Sigmoid colon (tissue), 7 donors: ENCODE measurements around the gene FER1L5. TPM values are rescaled to one million over a fixed set of nuclear protein-coding genes. Genes with fewer than 3 reads are reported as not detected.
"Not testable (repeated sequence)": the region's sequence is repeated elsewhere in the genome, so short reads cannot be mapped to it uniquely, and the experiment has no call there.

ENCODE experiments used
- DNase-seq: peaks from one replicate; pipeline ENCODE4 v3.0.0-alpha.2; 2019
- H3K27ac ChIP-seq, 4 donors: fragments of 200-600 bp; sonication (generic); one replicate each; pipeline ENCODE4 v1.5.1; 2016 to 2019; ENCODE audit warnings: mild to moderate bottlenecking in 1 of 4
- H3K27me3 ChIP-seq, 3 donors: fragments of 200-600 bp; sonication (generic); one replicate each; pipeline ENCODE4 v1.5.1; 2019; ENCODE audit warnings: mild to moderate bottlenecking in 1 of 3
- H3K36me3 ChIP-seq, 4 donors: fragments of 200-600 bp; sonication (generic); one replicate each; pipeline ENCODE4 v1.5.1; 2016 to 2019
- H3K4me1 ChIP-seq, 4 donors: fragments of 200-600 bp; sonication (generic); one replicate each; pipeline ENCODE4 v1.5.1; 2017 to 2019
- H3K4me3 ChIP-seq, 4 donors: fragments of 200-600 bp; sonication (generic); one replicate each; pipeline ENCODE4 v1.5.1; 2017 to 2019; ENCODE audit warnings: mild to moderate bottlenecking in 2 of 4, moderate library complexity in 1 of 4
- H3K9me3 ChIP-seq, 4 donors: fragments of 200-600 bp in 3 of 4; sonication (generic) in 3 of 4; one replicate each; pipeline versions ENCODE4 v1.5.1 to v1.6.1; 2013 to 2019
- EP300 ChIP-seq, 4 donors: sonication (generic); formaldehyde crosslinking; IDR thresholded peaks; one replicate each; pipeline ENCODE4 v1.6.1; 2017; ENCODE audit warnings: antibody characterized with exemption in 4 of 4
- POLR2A ChIP-seq, 2 donors: fragments of 450-650 bp; IDR thresholded peaks; one replicate each; pipeline ENCODE4 v1.6.1; 2016; ENCODE audit warnings: antibody characterized with exemption in 2 of 2, mild to moderate bottlenecking in 2 of 2, moderate library complexity in 2 of 2
- POLR2AphosphoS5 ChIP-seq, 4 donors: sonication (generic); formaldehyde crosslinking; IDR thresholded peaks; one replicate each; pipeline ENCODE4 v1.6.1; 2017; ENCODE audit warnings: antibody characterized with exemption in 4 of 4
- WGBS, 2 donors: extraction: QIAGEN DNeasy Blood & Tissue Kit; methylation state at CpG; one replicate each; pipeline ENCODE4 v1.1.7; 2013; 5-methylcytosine and 5-hydroxymethylcytosine counted together
- intact Hi-C: fragments of 100-400 bp; cut with DNase I; formaldehyde crosslinking; loops from one replicate; pipeline ENCODE4 v1.15.1; 2023
- polyA plus RNA-seq, 3 donors: library from polyadenylated mRNA; stranded (reverse); fragments of 200-250 nt; gene quantifications; one replicate each; pipeline ENCODE4 v1.2.3, GENCODE V29; 2013
- total RNA-seq, 4 donors: library from RNA; depleted of rRNA; stranded (reverse); fragments of >200 nt; gene quantifications; one replicate each; pipeline ENCODE4 v1.1.0, GENCODE V29; 2016
- TF ChIP-seq, protein P1 (sequence below), 4 experiments: fragments of 450-650 bp in 3 of 4; fragments of 200-600 bp in 1 of 4; IDR thresholded peaks; one replicate each; pipeline ENCODE4 v1.5.1; 2016 to 2019; ENCODE audit warnings: antibody characterized with exemption in 4 of 4, mild to moderate bottlenecking in 3 of 4, moderate library complexity in 2 of 4
- donor health status: healthy with polysubstance abuse.
- donor health status: Bipolar disorder and iron deficiency.
- donor health status: healthy.

FER1L5 gene
- total and polyA plus RNA-seq, 7 donors, result under 0.01 to 0.01 TPM; not detected in 5

DNA sequence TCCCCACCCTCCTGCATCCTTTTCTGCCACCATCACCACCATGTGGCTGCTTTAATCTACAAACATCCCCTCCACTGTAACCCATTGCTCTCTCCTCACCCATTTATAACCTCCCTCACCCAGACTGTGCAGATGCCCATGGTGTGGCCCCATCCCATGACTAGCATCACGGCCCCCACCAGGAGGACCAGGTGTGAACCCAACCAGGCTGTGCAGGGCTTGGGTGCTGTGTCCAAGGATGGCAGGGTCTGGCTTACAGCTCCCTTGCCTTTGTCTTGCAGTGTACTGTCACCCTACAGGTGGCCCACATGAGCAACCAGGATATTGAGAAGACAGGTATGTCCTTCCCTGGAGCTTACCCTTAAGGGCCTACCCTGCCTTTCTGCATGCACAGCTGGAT is 6.8 kb downstream of the FER1L5 start:
- intact Hi-C loops, result no loop called here
- Histone ChIP-seq H3K36me3 (no peaks in the 10 kb centered on the region), H3K27ac (no peak overlapping the region), H3K27me3 (no peaks in the 10 kb centered on the region), H3K9me3 (no peaks in the 10 kb centered on the region), H3K4me1 (no peaks in the 10 kb centered on the region), H3K4me3 (no peak overlapping the region)
- 96 to 97% methylated on average over 1 of the region's 1 CpG for WGBS, 2 donors
- no peak for DNase-seq
- no peak for TF ChIP-seq EP300 (IDR thresholded peaks at IDR 0.05)
- TF ChIP-seq POLR2AphosphoS5 (IDR thresholded peaks at IDR 0.05), result no peak
- no peak for TF ChIP-seq POLR2A (IDR thresholded peaks at IDR 0.05)
- TF ChIP-seq, protein P1, sequence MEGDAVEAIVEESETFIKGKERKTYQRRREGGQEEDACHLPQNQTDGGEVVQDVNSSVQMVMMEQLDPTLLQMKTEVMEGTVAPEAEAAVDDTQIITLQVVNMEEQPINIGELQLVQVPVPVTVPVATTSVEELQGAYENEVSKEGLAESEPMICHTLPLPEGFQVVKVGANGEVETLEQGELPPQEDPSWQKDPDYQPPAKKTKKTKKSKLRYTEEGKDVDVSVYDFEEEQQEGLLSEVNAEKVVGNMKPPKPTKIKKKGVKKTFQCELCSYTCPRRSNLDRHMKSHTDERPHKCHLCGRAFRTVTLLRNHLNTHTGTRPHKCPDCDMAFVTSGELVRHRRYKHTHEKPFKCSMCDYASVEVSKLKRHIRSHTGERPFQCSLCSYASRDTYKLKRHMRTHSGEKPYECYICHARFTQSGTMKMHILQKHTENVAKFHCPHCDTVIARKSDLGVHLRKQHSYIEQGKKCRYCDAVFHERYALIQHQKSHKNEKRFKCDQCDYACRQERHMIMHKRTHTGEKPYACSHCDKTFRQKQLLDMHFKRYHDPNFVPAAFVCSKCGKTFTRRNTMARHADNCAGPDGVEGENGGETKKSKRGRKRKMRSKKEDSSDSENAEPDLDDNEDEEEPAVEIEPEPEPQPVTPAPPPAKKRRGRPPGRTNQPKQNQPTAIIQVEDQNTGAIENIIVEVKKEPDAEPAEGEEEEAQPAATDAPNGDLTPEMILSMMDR (IDR thresholded peaks at IDR 0.05), result no peak

DNA sequence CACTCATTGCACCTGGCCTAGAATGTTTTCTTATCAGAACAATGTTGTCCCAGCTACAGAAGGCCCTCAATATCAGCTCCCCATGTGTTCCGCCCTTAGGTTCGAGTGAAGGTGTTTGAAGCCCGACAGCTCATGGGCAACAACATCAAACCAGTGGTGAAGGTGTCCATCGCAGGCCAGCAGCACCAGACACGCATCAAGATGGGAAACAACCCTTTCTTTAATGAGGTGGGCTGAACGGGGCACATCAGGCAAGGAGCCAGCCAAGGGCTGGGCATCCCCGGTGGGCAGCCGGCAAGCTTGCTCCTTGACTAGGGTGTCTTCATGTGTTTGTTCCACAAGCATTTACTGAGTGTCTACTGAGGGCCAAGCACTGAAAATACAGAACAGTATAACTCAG is 9.2 kb downstream of the FER1L5 start:
- Histone ChIP-seq H3K27me3 (no peaks in the 10 kb centered on the region), H3K27ac (no peak overlapping the region), H3K9me3 (no peaks in the 10 kb centered on the region), H3K4me3 (no peak overlapping the region), H3K4me1 (no peaks in the 10 kb centered on the region), H3K36me3 (no peaks in the 10 kb centered on the region)
- TF ChIP-seq, protein P1 (IDR thresholded peaks at IDR 0.05), result no peak
- TF ChIP-seq POLR2AphosphoS5 (IDR thresholded peaks at IDR 0.05), result no peak
- no peak for TF ChIP-seq EP300 (IDR thresholded peaks at IDR 0.05)
- TF ChIP-seq POLR2A (IDR thresholded peaks at IDR 0.05), result no peak
- intact Hi-C loops, result no loop called here
- 94 to 95% methylated on average over 8 of the region's 8 CpGs for WGBS, 2 donors
- no peak for DNase-seq

DNA sequence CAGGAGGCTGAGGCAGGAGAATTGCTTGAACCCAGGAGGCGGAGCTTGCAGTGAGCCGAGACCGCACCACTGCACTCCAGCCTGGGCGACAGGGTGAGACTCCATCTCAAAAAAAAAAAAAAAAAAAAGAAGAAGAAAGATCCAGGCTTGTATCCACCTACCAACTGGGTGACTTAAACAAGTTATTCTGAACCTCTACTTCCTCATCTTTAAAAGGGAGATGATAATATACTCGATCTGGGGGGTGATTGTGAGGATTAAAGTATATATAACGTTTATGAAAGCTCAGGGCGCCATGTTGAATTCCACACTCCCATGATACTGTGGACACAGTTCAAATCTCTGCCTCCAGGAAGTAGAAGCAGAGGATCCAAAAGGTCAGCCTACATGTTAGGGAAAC is 12.2 kb downstream of the FER1L5 start:
- H3K36me3 ChIP-seq, H3K27me3 ChIP-seq, DNase-seq, H3K27ac ChIP-seq, intact Hi-C loops, H3K9me3 ChIP-seq, H3K4me3 ChIP-seq, H3K4me1 ChIP-seq: not testable (repeated sequence)
- WGBS, 2 donors, result 83 to 91% methylated on average over 7 of the region's 7 CpGs

DNA sequence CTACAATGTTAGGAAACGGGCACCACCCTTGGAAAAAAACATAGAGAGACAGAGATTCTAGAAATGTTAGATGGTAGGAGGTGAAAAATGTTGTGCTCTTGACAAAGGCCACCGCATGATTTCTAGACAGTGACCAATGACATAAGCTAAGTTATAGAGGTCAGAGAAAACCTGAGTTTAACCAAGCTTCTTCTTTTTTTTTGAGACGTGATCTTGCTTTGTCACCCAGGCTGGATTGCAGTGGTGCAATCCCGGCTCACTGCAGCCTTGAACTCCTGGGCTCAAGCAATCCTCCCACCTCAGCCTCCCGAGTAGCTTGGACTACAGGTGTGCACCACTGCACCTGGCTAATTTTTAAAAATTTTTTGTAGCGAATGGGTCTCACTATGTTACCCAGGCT is 13.0 kb downstream of the FER1L5 start:
- no peak overlapping the region for H3K4me3 ChIP-seq

DNA sequence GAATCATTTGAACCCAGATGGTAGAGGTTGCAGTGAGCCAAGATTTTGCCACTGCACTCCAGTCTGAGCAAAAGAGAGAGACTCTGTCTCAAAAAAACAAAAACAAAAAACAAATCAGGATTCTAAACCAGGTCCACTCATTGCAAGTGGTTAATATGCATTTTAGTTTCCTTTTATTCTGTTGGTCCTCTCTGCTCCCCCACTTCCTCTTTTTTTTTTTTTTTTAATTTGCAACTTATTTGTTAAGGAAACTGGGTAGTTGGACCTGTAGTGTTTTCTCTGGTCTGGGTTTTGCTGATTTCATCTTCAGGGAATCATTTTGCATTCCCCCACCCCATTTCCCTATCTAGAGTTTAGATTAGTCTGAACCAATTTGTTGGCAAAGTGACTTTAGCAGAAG is 14.0 kb downstream of the FER1L5 start:
- DNase-seq, result no peak
- H3K27ac ChIP-seq, result no peak overlapping the region
- no peaks in the 10 kb centered on the region for H3K4me1 ChIP-seq
- no peaks in the 10 kb centered on the region for H3K27me3 ChIP-seq
- TF ChIP-seq, protein P1 (IDR thresholded peaks at IDR 0.05), result no peak
- intact Hi-C loops, result no loop called here
- no peak overlapping the region for H3K4me3 ChIP-seq
- no peaks in the 10 kb centered on the region for H3K9me3 ChIP-seq
- H3K36me3 ChIP-seq, result no peaks in the 10 kb centered on the region

More for the DNA sequence above, 13.0 kb downstream of the FER1L5 start:
- WGBS, 2 donors, result 84 to 86% methylated on average over 6 of the region's 6 CpGs
- no peaks in the 10 kb centered on the region for H3K9me3 ChIP-seq
- no peaks in the 10 kb centered on the region for H3K27me3 ChIP-seq
- intact Hi-C loops, result no loop called here
- H3K27ac ChIP-seq, result no peak overlapping the region
- TF ChIP-seq POLR2AphosphoS5 (IDR thresholded peaks at IDR 0.05) (no peak), POLR2A (IDR thresholded peaks at IDR 0.05) (no peak), EP300 (IDR thresholded peaks at IDR 0.05) (no peak)
- TF ChIP-seq, protein P1 (IDR thresholded peaks at IDR 0.05), result no peak
- H3K4me1 ChIP-seq, result no peaks in the 10 kb centered on the region
- DNase-seq, result no peak
- H3K36me3 ChIP-seq, result no peaks in the 10 kb centered on the region
